HG03095 (cell line): ENCODE data around the gene RERGL.
"Not testable (repeated sequence)": the region's sequence is repeated elsewhere in the genome, so short reads cannot be mapped to it uniquely, and the experiment has no call there.

Source experiments
- ATAC-seq: cut with Tn5 transposase; IDR thresholded peaks from one replicate; pipeline ENCODE4 v1.9.1; 2021; ENCODE audit warnings: moderate library complexity; ENCODE audit not compliant: unreplicated experiment

The RERGL gene

GRCh38 chr12:18090093-18090492 is at the start of gene RERGL:
Gene RERGL (minus strand): TSS chr12:18090193. CDS start chr12:18090140, 53 bp downstream.
- no peak for ATAC-seq

GRCh38 chr12:18139254-18139653 is 49.3 kb upstream of the RERGL start:
- ATAC-seq, result no peak

- no peak for ATAC-seq
Observed at GRCh38 chr12:18135509-18135908, 45.5 kb upstream of the RERGL start.

GRCh38 chr12:18135086-18135485 is 45.1 kb upstream of the RERGL start:
- ATAC-seq, result no peak

- no peak for ATAC-seq
Observed at GRCh38 chr12:18130851-18131250, 40.9 kb upstream of the RERGL start.

- ATAC-seq, result no peak
Observed at GRCh38 chr12:18123707-18124106, 33.7 kb upstream of the RERGL start.

- no peak for ATAC-seq
Observed at GRCh38 chr12:18120899-18121298, 30.9 kb upstream of the RERGL start.

- no peak for ATAC-seq
Observed at GRCh38 chr12:18108611-18109010, 18.6 kb upstream of the RERGL start.

GRCh38 chr12:18103624-18104023 is 13.6 kb upstream of the RERGL start:
- no peak for ATAC-seq

GRCh38 chr12:18101043-18101442 is 11.1 kb upstream of the RERGL start:
- ATAC-seq, result no peak

GRCh38 chr12:18084080-18084479 is 5.9 kb downstream of the RERGL start:
- no peak for ATAC-seq

GRCh38 chr12:18079541-18080246 is 10.3 kb downstream of the RERGL start:
- no peak for ATAC-seq

GRCh38 chr12:18074001-18074400 is 16.0 kb downstream of the RERGL start:
- ATAC-seq, result no peak

GRCh38 chr12:18072723-18073122 is 17.3 kb downstream of the RERGL start:
- no peak for ATAC-seq

GRCh38 chr12:18071336-18071735 is 18.7 kb downstream of the RERGL start:
- no peak for ATAC-seq

- ATAC-seq, result no peak
Observed at GRCh38 chr12:18068355-18068754, 21.6 kb downstream of the RERGL start.

GRCh38 chr12:18066666-18067065 is 23.3 kb downstream of the RERGL start:
- no peak for ATAC-seq

- ATAC-seq, result not testable (repeated sequence)
Observed at GRCh38 chr12:18062867-18063266, 27.1 kb downstream of the RERGL start.

GRCh38 chr12:18057051-18057450 is 32.9 kb downstream of the RERGL start:
- no peak for ATAC-seq

GRCh38 chr12:18054925-18055619 is 34.9 kb downstream of the RERGL start:
- ATAC-seq, result no peak

- ATAC-seq, result no peak
Observed at GRCh38 chr12:18045446-18045992, 44.5 kb downstream of the RERGL start.

- ATAC-seq, result not testable (repeated sequence)
Observed at GRCh38 chr12:18040060-18040742, 49.8 kb downstream of the RERGL start.
